HFF-Myc (cell line): Measurements from ENCODE around the gene DNM1L.

ENCODE experiments used
- DNase-seq: peaks from one replicate; pipeline ENCODE4 v3.0.0-alpha.2; 2011; ENCODE audit warnings: low read depth; ENCODE audit errors: extremely low read depth
- H3K4me3 ChIP-seq: replicated peaks from 2 replicates; pipeline ENCODE4 v1.5.1; 2011; ENCODE audit warnings: low read depth, mild to moderate bottlenecking, control low read depth, low read length
- CTCF ChIP-seq: IDR thresholded peaks from 2 replicates; pipeline ENCODE4 v1.5.1; 2012; ENCODE audit warnings: mild to moderate bottlenecking, low read depth, low read length, control low read depth; ENCODE audit errors: missing control alignments

DNM1L gene

GRCh38 chr12:32757157-32757556 is 78.1 kb downstream of the DNM1L start:
- no peak overlapping the region for H3K4me3 ChIP-seq
- DNase-seq: no peak
- TF ChIP-seq CTCF: no peak

GRCh38 chr12:32761716-32762115 is 82.6 kb downstream of the DNM1L start:
- no peak for TF ChIP-seq CTCF
- H3K4me3 ChIP-seq: no peak overlapping the region
- no peak for DNase-seq

GRCh38 chr12:32765906-32766305 is 86.8 kb downstream of the DNM1L start:
- no peak for DNase-seq
- H3K4me3 ChIP-seq: no peak overlapping the region
- no peak for TF ChIP-seq CTCF

GRCh38 chr12:32768518-32768917 is 89.4 kb downstream of the DNM1L start:
- no peak overlapping the region for H3K4me3 ChIP-seq
- DNase-seq: no peak
- TF ChIP-seq CTCF: no peak

GRCh38 chr12:32770141-32770540 is 91.0 kb downstream of the DNM1L start:
- no peak for TF ChIP-seq CTCF
- DNase-seq: no peak
- no peak overlapping the region for H3K4me3 ChIP-seq

- no peak overlapping the region for H3K4me3 ChIP-seq
- TF ChIP-seq CTCF: no peak
- no peak for DNase-seq
Measured at GRCh38 chr12:32773691-32774090, 94.6 kb downstream of the DNM1L start.

GRCh38 chr12:32776258-32776657 is 97.2 kb downstream of the DNM1L start:
- TF ChIP-seq CTCF: no peak
- no peak for DNase-seq

More at GRCh38 chr12:32776258-32776657, 97.2 kb downstream of the DNM1L start:
- H3K4me3 ChIP-seq: no peak overlapping the region
